Hair follicular keratinocyte (primary cell): ENCODE results near the gene ATXN2L. TPM values are rescaled to one million over a fixed set of nuclear protein-coding genes. Genes with fewer than 3 reads are reported as not detected.

Experiments used
- total RNA-seq: library from RNA; depleted of rRNA; stranded (reverse); fragments of >200 nt; gene quantifications from 2 replicates; pipeline ENCODE4 v1.2.3, GENCODE V29; 2015

ATXN2L gene, protein sequence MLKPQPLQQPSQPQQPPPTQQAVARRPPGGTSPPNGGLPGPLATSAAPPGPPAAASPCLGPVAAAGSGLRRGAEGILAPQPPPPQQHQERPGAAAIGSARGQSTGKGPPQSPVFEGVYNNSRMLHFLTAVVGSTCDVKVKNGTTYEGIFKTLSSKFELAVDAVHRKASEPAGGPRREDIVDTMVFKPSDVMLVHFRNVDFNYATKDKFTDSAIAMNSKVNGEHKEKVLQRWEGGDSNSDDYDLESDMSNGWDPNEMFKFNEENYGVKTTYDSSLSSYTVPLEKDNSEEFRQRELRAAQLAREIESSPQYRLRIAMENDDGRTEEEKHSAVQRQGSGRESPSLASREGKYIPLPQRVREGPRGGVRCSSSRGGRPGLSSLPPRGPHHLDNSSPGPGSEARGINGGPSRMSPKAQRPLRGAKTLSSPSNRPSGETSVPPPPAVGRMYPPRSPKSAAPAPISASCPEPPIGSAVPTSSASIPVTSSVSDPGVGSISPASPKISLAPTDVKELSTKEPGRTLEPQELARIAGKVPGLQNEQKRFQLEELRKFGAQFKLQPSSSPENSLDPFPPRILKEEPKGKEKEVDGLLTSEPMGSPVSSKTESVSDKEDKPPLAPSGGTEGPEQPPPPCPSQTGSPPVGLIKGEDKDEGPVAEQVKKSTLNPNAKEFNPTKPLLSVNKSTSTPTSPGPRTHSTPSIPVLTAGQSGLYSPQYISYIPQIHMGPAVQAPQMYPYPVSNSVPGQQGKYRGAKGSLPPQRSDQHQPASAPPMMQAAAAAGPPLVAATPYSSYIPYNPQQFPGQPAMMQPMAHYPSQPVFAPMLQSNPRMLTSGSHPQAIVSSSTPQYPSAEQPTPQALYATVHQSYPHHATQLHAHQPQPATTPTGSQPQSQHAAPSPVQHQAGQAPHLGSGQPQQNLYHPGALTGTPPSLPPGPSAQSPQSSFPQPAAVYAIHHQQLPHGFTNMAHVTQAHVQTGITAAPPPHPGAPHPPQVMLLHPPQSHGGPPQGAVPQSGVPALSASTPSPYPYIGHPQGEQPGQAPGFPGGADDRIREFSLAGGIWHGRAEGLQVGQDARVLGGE
- 44.7 and 73.6 TPM in 2 replicates for total RNA-seq

DNA sequence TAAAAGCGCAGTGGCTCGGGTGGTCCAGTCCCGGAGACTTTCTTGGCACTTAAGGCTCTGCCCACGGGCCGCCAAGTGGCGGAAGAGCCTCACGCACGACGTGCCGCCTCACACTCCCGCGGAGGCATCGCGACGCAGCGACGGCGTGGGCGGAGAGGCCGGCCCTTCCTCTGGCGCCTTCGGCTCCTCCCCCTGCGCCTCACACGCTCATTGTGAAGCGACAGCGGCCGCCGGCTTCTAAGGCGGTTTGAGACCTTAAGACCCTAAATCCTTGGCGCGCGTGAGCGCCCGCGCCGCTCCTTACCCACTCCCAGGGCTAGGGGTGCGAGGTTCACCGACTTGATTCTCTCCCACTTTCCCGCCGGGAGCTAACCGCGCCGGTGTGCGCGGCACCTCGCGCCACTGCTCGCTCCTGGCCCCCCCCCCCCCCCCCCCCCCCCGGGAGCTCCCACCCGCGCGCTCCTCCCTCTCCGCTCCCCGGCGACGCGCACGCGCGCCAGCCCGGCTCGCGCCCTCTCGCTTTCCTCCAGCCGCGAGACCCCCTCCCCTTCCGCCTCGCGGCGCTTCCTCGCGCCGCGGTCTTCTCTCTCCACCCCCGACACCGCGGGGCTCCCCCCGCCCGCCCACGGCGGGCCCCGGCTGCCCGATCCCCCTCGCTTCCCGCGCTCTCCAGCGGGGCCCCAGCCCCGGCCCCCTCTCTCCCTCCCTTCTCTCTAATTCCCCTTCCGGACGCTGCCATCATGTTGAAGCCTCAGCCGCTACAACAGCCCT, at the start of gene ATXN2L:
TSS of gene ATXN2L (plus strand) at position 480 of the 771 bp plus-strand sequence. CDS start at position 741, 261 bp downstream.

GRCh38 chr16:28846080-28846932, 23.5 kb downstream of the ATXN2L start, which contains the start of gene TUFM:
TSS of gene TUFM (minus strand) at chr16:28846348. CDS start at chr16:28846269, 79 bp downstream.

DNA sequence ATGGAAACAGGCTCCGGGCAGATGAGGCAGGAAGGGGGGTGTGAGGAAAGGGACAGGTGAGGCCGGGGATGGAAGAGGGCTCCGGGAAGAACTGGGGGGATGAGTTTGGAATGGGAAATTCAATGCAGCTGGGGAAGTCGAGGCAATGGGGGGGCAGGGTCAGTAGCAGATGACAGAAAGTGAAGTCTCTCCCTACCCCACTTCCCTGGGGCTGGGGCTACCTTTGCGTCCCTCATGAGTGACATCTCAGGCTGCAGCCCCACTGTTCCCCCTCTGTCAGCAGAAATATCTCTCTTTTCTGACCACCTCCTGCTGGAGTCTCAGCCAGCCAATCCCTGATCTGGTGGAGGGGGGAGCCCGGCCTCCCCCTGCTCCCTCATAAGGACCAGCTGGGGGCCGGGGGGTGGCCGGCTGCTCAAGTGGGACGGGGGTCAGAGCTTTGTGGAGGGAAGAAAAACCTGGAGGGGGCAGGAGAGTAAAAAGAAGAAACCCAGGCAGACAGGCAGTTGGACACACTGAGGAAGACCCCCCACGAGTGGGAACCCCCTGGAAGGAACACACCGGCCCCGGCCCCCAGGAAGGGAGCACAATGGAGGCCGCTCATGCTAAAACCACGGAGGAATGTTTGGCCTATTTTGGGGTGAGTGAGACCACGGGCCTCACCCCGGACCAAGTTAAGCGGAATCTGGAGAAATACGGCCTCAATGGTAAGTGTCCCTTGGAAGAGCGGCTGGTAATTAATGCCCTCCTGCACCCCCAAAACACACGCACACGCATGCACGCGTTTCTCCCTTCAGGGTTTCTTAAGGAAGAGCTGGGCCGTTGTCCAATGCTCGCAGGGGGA, 55.5 kb downstream of the ATXN2L start, which contains the start of gene ATP2A1:
TSS of gene ATP2A1 (plus strand) at position 406 of the 844 bp plus-strand sequence. CDS start at position 590, 184 bp downstream.

Other genes starting within 250 kb of the ATXN2L start
- gene SULT1A2, start 225.9 kb upstream of the ATXN2L start, total RNA-seq = 0.23 TPM in 1 of 2 replicates, not detected in the other
- 5.2 and 7.3 TPM in 2 replicates for gene SULT1A1, start 213.0 kb upstream of the ATXN2L start, total RNA-seq
- gene NPIPB8, start 184.9 kb upstream of the ATXN2L start, total RNA-seq = 0.11 TPM in 1 of 2 replicates, not detected in the other
- 151 and 224 TPM in 2 replicates for gene EIF3C, start 111.5 kb upstream of the ATXN2L start, total RNA-seq
- gene NPIPB9, start 71.2 kb upstream of the ATXN2L start, total RNA-seq = 0.23 TPM in 1 of 2 replicates, not detected in the other
- gene TUFM, start 23.3 kb downstream of the ATXN2L start, total RNA-seq = 178 and 257 TPM in 2 replicates
- gene SH2B1, start 40.8 kb downstream of the ATXN2L start, total RNA-seq = 13.8 and 20.2 TPM in 2 replicates
- gene ATP2A1, start 55.5 kb downstream of the ATXN2L start, total RNA-seq = 0.19 and 0.39 TPM in 2 replicates
- gene RABEP2, start 102.2 kb downstream of the ATXN2L start, total RNA-seq = 20.7 and 22.9 TPM in 2 replicates
- not detected in 2 replicates for gene CD19, start 109.0 kb downstream of the ATXN2L start, total RNA-seq
- 20.5 and 22.0 TPM in 2 replicates for gene NFATC2IP, start 127.9 kb downstream of the ATXN2L start, total RNA-seq
- 25.2 and 31.9 TPM in 2 replicates for gene SPNS1, start 151.8 kb downstream of the ATXN2L start, total RNA-seq
- gene LAT, start 162.1 kb downstream of the ATXN2L start, total RNA-seq = 0.16 TPM in 1 of 2 replicates, not detected in the other